ENCODE measurements around the gene CAPN12. TPM values are rescaled to one million over a fixed set of nuclear protein-coding genes. Genes with fewer than 3 reads are reported as not detected.
A peak's percentile ranks its signal among the peaks of the same experiment; 100 is the strongest.

The CAPN12 gene
- total RNA-seq, 1 experiment from 2014 or later = 58.5 TPM

DNA sequence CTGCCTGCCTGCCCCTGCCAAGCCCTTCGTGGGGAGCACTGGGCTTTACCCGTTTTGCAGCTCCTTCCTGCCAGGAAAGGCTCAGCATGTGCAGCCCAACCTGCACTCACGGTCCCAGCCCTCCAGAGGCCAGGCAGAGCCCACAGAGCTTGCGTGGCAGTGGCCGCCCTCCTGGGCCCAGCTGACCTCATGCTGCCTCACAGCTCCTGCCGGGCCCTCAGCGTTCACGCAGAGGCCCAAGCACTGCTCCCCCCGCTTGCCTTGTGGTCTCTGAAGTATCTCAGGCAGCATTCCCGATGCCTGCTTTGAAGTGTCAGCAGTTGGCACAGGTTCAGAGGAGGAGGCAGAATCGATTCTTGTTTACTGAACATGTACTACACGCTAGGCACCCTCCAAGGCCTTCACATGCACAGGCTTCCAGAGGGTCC, 32.5 kb downstream of the CAPN12 start:
- ATAC-seq (peak; percentile 37), DNase-seq (ENCODE audit: low read depth, low spot score) (no peak)
- Histone ChIP-seq H3K27ac (ENCODE audit: low read length) (peak overlapping the region; percentile 68), H3K36me3 (ENCODE audit: control insufficient read depth, insufficient read depth, low read length) (peaks cover 90% of the 10 kb centered on the region), H3K4me1 (ENCODE audit: control insufficient read depth, insufficient read depth, low read length) (peaks cover 81% of the 10 kb centered on the region), H3K4me3 (ENCODE audit: low read depth in 2 of 2, low read length in 2 of 2) (no peak overlapping the region), H3K9me3 (ENCODE audit: control insufficient read depth, insufficient read depth, low read depth, low read length) (no peaks in the 10 kb centered on the region), H3K27me3 (ENCODE audit: control insufficient read depth, insufficient read depth, low read length) (no peaks in the 10 kb centered on the region)
- in situ Hi-C loops (cut with HindIII; ENCODE audit: low pct_unique_long_range_greater_than_20kb, low sequenced_read_pairs) (no loop called here), intact Hi-C loops (cut with micrococcal nuclease; ENCODE audit: unreplicated experiment) (no loop called here)
- no TSS peak for BruUV-seq (replicated peaks)
- POLR2A ChIA-PET = interaction anchor here (0.6 to 0.9 kb wide), 3 partner anchors 8 to 105 kb away, joined by 3 to 5 read pairs (median 3); no protein-coding TSS in a partner anchor
- TF ChIP-seq, protein P1, sequence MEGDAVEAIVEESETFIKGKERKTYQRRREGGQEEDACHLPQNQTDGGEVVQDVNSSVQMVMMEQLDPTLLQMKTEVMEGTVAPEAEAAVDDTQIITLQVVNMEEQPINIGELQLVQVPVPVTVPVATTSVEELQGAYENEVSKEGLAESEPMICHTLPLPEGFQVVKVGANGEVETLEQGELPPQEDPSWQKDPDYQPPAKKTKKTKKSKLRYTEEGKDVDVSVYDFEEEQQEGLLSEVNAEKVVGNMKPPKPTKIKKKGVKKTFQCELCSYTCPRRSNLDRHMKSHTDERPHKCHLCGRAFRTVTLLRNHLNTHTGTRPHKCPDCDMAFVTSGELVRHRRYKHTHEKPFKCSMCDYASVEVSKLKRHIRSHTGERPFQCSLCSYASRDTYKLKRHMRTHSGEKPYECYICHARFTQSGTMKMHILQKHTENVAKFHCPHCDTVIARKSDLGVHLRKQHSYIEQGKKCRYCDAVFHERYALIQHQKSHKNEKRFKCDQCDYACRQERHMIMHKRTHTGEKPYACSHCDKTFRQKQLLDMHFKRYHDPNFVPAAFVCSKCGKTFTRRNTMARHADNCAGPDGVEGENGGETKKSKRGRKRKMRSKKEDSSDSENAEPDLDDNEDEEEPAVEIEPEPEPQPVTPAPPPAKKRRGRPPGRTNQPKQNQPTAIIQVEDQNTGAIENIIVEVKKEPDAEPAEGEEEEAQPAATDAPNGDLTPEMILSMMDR (IDR thresholded peaks at IDR 0.05) = no peak
- TF ChIP-seq TCF7L2 (IDR thresholded peaks at IDR 0.05; ENCODE audit: low read depth, low read length) = peak; percentile 93
- CTCF ChIA-PET = interaction anchor here (0.7 to 1.5 kb wide), 2 partner anchors 11 to 32 kb away, joined by 4 read pairs; no protein-coding TSS in a partner anchor

DNA sequence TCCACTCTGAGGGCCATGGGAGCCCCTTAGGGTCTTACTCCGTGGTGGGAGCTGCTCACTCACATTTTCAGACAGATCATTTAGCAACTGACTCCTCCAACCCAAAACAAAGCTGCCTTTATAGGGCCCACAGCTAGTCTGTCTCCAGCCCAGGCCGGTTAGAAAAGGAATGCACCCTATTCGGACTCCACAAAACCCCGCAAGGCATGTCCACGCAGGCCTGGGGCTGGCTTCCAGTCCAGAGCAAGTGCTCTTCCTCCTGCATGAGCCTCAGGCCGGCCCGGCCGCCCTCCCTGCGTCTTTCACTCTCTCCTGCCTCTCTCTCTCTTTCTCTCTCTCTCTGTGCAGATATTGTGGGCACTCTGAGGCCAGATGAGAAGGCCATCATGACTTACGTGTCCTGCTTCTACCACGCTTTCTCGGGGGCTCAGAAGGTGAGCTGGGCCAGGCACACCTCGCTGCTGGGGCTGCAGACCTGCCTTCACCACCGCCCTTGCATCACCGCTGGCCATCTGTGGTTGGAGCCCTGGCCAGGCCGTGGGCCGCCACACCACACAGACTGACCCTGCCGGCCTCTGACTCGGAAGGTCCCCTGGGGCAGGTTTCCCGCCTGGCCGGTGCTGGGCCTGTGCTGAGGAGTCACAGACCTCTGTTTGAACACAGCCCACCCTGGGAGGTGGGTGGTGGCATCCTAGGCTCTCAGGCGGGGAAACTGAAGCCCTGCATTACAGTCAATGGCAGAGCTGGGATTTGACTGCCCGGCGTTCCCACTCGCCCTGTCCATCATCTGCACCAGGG, 33.1 kb downstream of the CAPN12 start:
- CTCF ChIA-PET = interaction anchor here (0.5 to 1.7 kb wide), 3 partner anchors 8 to 172 kb away, joined by 4 read pairs; no protein-coding TSS in a partner anchor
- peak; percentile 13 for ATAC-seq
- DNase-seq (ENCODE audit: low read depth, low spot score) = no peak
- BruUV-seq (replicated peaks) = no TSS peak
- no peaks in the 10 kb centered on the region for H3K27me3 ChIP-seq (ENCODE audit: control insufficient read depth, insufficient read depth, low read length)
- TF ChIP-seq, protein P2, sequence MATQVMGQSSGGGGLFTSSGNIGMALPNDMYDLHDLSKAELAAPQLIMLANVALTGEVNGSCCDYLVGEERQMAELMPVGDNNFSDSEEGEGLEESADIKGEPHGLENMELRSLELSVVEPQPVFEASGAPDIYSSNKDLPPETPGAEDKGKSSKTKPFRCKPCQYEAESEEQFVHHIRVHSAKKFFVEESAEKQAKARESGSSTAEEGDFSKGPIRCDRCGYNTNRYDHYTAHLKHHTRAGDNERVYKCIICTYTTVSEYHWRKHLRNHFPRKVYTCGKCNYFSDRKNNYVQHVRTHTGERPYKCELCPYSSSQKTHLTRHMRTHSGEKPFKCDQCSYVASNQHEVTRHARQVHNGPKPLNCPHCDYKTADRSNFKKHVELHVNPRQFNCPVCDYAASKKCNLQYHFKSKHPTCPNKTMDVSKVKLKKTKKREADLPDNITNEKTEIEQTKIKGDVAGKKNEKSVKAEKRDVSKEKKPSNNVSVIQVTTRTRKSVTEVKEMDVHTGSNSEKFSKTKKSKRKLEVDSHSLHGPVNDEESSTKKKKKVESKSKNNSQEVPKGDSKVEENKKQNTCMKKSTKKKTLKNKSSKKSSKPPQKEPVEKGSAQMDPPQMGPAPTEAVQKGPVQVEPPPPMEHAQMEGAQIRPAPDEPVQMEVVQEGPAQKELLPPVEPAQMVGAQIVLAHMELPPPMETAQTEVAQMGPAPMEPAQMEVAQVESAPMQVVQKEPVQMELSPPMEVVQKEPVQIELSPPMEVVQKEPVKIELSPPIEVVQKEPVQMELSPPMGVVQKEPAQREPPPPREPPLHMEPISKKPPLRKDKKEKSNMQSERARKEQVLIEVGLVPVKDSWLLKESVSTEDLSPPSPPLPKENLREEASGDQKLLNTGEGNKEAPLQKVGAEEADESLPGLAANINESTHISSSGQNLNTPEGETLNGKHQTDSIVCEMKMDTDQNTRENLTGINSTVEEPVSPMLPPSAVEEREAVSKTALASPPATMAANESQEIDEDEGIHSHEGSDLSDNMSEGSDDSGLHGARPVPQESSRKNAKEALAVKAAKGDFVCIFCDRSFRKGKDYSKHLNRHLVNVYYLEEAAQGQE (IDR thresholded peaks at IDR 0.05; ENCODE audit: insufficient read depth in 1 of 2, low read depth in 2 of 2, low read length in 1 of 2) = no peak
- TF ChIP-seq POLR2AphosphoS5 (IDR thresholded peaks at IDR 0.05; ENCODE audit: low read depth, low read length) (no peak), TCF7L2 (IDR thresholded peaks at IDR 0.05; ENCODE audit: low read depth, low read length) (no peak), SIN3A (IDR thresholded peaks at IDR 0.05; ENCODE audit: borderline replicate concordance, insufficient read depth, low read depth, low read length) (no peak)
- TF ChIP-seq, protein P1 (IDR thresholded peaks at IDR 0.05) = no peak
- in situ Hi-C loops (cut with HindIII; ENCODE audit: low pct_unique_long_range_greater_than_20kb, low sequenced_read_pairs) (no loop called here), intact Hi-C loops (cut with micrococcal nuclease; ENCODE audit: unreplicated experiment) (no loop called here)
- no peaks in the 10 kb centered on the region for H3K9me3 ChIP-seq (ENCODE audit: control insufficient read depth, insufficient read depth, low read depth, low read length)
- POLR2A ChIA-PET = interaction anchor here (0.5 to 0.9 kb wide), 7 partner anchors 9 to 146 kb away, joined by 3 to 9 read pairs (median 3); no protein-coding TSS in a partner anchor
- peaks cover 89% of the 10 kb centered on the region for H3K36me3 ChIP-seq (ENCODE audit: control insufficient read depth, insufficient read depth, low read length)
- H3K27ac ChIP-seq (ENCODE audit: low read length) = peak overlapping the region; percentile 68
- peaks cover 87% of the 10 kb centered on the region for H3K4me1 ChIP-seq (ENCODE audit: control insufficient read depth, insufficient read depth, low read length)
- H3K4me3 ChIP-seq (ENCODE audit: low read depth in 2 of 2, low read length in 2 of 2) = no peak overlapping the region
